Measurements from ENCODE around the gene TAOK1.

DNA sequence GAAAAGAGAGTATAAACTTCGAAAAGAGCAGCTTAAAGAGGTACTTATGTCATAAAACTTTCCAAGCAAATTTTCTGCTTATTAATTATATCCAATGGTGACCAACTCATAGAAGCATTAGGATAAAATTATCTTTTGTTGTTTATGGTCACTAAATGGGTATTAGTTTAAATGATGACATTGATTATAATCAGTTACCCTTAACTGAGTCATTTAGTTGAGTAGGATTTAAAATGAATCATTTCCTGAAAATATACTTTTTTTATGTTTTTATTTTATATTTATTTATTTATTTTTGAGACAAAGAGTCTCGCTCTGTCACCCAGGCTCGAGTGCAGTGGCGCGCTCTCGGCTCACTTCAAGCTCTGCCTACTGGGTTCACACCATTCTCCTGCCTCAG is 120.8 kb downstream of the TAOK1 start:
- TF ChIP-seq, protein P1, sequence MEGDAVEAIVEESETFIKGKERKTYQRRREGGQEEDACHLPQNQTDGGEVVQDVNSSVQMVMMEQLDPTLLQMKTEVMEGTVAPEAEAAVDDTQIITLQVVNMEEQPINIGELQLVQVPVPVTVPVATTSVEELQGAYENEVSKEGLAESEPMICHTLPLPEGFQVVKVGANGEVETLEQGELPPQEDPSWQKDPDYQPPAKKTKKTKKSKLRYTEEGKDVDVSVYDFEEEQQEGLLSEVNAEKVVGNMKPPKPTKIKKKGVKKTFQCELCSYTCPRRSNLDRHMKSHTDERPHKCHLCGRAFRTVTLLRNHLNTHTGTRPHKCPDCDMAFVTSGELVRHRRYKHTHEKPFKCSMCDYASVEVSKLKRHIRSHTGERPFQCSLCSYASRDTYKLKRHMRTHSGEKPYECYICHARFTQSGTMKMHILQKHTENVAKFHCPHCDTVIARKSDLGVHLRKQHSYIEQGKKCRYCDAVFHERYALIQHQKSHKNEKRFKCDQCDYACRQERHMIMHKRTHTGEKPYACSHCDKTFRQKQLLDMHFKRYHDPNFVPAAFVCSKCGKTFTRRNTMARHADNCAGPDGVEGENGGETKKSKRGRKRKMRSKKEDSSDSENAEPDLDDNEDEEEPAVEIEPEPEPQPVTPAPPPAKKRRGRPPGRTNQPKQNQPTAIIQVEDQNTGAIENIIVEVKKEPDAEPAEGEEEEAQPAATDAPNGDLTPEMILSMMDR (IDR thresholded peaks at IDR 0.05 in 2 of 3, conservative IDR thresholded peaks at IDR 0.05 in 1 of 3; ENCODE audit: borderline replicate concordance in 1 of 3, insufficient read depth in 1 of 3, low read depth in 2 of 3, low read length in 2 of 3), result no peak
- TF ChIP-seq, protein P2, sequence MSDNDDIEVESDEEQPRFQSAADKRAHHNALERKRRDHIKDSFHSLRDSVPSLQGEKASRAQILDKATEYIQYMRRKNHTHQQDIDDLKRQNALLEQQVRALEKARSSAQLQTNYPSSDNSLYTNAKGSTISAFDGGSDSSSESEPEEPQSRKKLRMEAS (IDR thresholded peaks at IDR 0.05), result no peak
- TF ChIP-seq POLR2A (IDR thresholded peaks at IDR 0.05; ENCODE audit: borderline replicate concordance, extremely low read depth, insufficient read depth, insufficient read length) (no peak), EZH2phosphoT487 (IDR thresholded peaks at IDR 0.05; ENCODE audit: borderline replicate concordance) (no peak), EZH2 (IDR thresholded peaks at IDR 0.05) (no peak), YY1 (IDR thresholded peaks at IDR 0.05; ENCODE audit: extremely low read depth, insufficient replicate concordance, low read depth, low read length) (no peak), ZNF274 (IDR thresholded peaks at IDR 0.05; ENCODE audit: low read depth, low read length) (no peak), ELF1 (IDR thresholded peaks at IDR 0.05; ENCODE audit: borderline replicate concordance, low read depth) (no peak), TCF7L2 (IDR thresholded peaks at IDR 0.05; ENCODE audit: borderline replicate concordance, extremely low read depth, insufficient read depth, insufficient read length) (no peak), RAD21 (IDR thresholded peaks at IDR 0.05; ENCODE audit: low read depth) (no peak), POLR2AphosphoS5 (IDR thresholded peaks at IDR 0.05; ENCODE audit: low read depth, low read length) (no peak)
- TF ChIP-seq, protein P3, sequence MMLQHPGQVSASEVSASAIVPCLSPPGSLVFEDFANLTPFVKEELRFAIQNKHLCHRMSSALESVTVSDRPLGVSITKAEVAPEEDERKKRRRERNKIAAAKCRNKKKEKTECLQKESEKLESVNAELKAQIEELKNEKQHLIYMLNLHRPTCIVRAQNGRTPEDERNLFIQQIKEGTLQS (IDR thresholded peaks at IDR 0.05), result no peak
- TF ChIP-seq, protein P4, sequence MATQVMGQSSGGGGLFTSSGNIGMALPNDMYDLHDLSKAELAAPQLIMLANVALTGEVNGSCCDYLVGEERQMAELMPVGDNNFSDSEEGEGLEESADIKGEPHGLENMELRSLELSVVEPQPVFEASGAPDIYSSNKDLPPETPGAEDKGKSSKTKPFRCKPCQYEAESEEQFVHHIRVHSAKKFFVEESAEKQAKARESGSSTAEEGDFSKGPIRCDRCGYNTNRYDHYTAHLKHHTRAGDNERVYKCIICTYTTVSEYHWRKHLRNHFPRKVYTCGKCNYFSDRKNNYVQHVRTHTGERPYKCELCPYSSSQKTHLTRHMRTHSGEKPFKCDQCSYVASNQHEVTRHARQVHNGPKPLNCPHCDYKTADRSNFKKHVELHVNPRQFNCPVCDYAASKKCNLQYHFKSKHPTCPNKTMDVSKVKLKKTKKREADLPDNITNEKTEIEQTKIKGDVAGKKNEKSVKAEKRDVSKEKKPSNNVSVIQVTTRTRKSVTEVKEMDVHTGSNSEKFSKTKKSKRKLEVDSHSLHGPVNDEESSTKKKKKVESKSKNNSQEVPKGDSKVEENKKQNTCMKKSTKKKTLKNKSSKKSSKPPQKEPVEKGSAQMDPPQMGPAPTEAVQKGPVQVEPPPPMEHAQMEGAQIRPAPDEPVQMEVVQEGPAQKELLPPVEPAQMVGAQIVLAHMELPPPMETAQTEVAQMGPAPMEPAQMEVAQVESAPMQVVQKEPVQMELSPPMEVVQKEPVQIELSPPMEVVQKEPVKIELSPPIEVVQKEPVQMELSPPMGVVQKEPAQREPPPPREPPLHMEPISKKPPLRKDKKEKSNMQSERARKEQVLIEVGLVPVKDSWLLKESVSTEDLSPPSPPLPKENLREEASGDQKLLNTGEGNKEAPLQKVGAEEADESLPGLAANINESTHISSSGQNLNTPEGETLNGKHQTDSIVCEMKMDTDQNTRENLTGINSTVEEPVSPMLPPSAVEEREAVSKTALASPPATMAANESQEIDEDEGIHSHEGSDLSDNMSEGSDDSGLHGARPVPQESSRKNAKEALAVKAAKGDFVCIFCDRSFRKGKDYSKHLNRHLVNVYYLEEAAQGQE (IDR thresholded peaks at IDR 0.05; ENCODE audit: low read depth), result no peak

Measured in HCT116 (cell line).